SIG-M5 (cell line): ENCODE data around the gene LYST.

ENCODE experiments used
- DNase-seq: peaks from one replicate; lab custom pipeline; 2025; lab: John Stamatoyannopoulos, UW

Gene LYST

DNA sequence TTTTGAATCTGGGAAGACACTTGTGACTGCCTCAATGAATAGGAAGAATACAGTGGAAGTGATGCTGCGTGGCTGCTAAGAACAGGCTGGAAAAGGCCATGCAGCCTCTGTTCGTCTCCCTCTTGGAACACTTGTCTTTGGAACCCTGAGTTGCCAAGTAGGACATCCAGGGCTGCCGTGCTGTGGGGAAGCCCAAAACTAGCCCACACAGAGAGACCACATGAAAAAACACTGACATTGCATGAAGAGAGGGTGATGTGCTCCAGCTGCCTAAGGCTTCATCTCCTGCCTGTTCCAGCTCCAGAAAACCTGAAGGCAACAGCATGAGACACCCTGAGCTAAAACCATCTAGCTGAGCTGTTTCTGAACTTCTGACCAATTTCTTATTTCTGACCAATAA is 156.0 kb downstream of the LYST start:
- DNase-seq = no peak

DNA sequence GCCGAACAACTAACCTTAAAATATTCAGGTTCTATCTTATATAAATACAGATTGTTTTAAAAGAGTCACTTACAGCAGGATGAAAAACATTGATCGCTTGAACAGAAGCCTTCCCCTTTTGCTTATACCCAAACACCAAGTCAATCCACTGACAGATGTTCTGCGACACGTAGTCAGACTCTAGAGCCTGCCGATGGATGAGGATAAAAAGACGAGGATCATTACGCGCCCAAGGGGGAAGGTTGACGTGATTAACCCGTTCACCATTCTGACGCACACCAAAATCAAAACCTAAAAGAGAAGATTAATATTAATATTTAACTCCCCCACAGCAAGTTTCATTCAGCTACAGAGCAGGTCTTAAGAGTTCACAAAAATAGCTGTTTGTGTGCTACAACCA is 157.7 kb downstream of the LYST start:
- DNase-seq = no peak

DNA sequence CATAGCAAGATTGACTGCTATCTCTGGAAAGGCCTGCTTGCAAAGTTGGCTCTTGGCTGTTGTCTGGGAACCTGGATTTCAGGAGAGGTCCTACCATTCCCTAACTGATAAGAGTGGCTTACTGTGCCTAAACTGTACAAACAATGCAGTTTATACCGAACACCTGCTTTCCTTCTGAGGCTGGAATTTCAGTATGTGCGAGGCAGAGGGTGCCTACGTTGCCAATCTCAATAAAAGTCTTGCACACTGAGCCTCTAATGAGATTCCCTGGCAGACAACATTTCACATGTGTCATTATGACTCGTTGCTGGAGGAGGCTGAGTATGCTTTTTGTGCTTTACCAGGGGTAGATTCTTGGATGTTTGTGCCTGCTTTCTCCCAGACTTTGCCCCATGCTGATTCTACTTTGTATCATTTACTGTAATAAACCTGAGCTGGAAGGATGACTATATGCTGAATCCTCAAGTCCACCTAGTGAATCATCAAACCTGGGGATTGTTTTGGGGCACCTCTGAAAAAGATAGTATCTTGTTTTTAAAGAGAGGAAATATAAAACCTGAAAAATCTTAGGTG is 158.2 kb downstream of the LYST start:
- no peak for DNase-seq

DNA sequence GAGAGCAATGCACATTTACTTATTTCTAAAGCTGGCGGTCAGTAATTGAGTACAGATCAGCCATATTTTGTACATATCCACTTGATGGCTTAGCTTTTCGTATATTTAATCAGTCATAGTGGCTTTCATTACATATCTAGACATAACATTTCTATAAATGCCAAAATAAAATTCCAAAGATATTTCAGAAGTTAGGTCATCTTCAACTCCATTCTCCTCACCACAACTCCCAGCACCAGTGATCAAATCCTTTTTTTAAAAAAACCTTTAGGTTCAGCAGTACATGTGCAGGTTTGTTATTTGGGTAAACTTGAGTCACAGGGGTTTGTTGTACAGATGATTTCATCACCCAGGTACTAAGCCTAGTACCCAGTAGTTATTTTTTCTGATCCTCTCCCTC is 163.2 kb downstream of the LYST start:
- no peak for DNase-seq

DNA sequence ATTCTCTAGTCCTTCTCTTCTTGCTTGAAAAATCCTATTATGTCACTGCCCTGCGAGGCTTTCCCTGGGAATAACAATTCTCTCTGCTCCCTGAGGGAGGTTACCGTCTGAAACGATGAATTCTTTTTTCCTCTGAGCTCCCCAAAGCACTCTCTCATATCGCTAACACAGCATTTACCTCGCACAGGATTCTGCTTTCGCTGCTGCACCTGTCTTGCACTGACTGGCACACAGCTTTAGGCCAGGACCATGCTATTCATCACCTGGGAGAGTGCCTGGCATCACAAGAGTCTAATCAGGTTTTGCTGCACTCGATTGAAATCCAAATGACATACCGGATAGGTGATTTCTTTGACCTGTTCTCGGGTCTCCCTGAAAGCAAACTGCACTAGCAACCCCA is 164.3 kb downstream of the LYST start:
- no peak for DNase-seq

DNA sequence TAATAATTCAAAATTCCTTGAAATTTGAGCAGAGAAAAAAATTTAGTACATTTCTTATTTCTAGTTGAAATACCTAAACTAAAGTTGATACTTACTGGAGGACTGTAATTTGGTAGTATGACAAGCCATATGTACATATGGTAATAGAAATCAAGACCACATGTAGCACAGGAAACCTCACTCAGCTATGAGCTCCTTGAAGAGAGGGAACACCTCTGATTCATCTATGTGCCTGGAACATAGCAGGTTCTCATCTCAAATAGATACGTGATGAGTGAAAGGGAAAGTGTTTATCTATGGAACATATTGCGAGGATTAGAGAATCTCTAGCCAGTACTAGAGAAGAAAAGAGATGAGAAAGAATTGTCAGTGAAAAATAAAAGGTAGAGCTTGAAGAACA is 169.2 kb downstream of the LYST start:
- DNase-seq = no peak

DNA sequence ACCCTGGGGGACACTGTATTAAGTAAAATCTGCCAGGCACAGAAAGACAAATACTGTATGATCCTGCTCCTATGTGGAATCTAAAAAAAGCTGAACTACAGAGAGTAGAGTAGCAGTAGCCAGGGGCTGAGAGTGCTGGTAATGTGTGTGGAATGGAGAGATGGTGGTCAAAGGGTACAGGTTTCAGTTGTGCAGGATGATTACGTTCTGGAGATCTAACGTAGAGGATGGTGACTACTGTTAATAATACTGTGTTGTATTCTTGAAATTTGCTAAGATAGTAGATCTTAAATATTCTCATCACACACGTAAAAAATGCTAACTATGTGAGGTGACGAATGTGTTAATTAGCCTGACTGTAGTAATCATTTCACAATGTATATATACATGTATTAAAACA is 177.3 kb downstream of the LYST start:
- DNase-seq = no peak

DNA sequence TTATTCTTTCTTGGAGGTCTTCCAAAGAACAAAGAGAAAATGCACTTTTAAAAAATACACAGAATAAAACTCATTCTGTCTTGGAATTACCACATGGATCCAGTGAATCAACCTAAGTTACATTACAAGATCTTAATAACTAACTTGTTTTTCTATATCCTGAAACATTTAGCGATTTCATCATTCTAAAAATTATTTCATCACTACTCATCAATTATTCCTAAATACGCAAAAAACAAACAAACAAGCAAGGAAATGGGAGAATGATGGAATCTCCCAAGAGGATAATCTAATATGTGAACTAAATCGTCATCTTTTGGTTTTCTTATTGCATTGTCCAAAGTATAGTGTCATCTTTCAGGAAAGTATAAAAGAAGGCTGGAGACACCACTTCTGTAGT is 178.6 kb downstream of the LYST start:
- DNase-seq = no peak

DNA sequence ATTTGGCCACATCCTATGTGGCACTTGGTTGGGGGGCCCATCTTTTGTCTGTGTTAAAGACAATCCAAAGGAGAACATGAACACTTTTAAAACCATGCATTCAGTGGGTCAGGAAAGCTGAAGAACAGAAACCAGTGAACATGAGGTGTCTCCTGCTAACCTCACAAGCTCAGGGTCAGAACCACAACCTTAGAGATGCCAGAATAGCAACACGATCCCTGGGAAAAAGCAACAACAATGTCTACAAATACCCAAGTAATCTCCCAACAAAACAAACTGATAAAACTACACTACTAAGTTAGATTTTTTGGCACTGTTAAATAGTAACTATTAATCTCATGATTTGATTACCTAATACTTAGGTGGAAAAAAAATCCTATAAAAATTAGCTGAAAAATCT is 183.1 kb downstream of the LYST start:
- DNase-seq = no peak

DNA sequence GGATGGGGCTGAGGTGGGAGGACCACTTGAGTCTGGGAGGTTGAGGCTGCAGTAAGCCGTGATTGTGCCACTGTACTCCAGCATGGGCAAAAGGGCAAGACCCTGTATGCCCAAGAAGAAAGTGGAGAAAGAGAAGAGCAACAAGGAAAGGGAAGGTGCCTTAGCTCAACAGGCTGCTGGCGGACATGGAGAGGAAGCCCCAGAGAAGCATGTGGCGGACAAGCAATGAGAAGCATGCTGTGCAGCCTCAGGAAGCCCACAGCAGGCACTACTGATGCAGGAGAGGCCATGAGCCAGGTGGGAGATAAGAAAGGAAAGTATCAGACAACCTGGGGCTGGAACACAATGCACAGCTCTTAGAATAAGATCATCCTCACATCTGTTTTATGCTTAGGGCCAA is 184.5 kb downstream of the LYST start:
- DNase-seq = no peak

DNA sequence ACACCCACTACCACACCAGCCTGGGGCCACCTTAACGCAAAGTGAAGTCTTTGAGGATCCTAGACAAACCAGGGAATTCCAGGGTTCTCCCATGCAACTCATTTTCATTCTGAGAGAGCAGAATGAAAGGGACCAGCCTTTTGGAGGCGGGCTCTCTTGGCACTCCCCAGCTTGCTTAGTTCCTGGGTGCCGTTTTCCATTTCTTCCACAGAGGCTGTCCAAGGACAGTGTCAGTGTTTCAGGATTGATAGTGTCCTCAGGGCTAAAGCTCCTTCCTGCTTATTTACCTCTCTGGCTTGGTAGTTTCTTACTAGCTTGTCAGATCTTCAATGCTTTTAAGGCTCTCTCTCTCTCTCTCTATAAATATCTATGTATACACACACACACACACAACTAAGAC is 187.1 kb downstream of the LYST start:
- no peak for DNase-seq

DNA sequence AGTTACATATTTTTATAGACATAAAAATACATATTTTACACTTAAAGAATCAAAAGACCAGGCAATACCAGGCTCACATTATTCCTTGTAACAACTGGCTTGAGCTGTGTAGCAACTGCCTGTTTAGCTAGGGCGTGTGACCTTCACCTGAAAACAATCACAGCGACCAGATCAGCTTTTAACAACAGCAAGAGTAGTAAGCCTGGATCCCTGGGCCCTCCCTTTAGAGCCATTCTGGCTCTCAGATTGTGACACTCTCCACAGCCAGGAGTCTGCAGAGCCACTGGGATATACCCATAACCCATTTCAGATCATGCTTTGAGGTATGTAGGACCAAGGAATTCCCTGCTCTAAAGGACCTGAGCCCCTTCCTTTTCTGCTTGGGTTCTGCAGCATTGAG is 187.7 kb downstream of the LYST start:
- no peak for DNase-seq

DNA sequence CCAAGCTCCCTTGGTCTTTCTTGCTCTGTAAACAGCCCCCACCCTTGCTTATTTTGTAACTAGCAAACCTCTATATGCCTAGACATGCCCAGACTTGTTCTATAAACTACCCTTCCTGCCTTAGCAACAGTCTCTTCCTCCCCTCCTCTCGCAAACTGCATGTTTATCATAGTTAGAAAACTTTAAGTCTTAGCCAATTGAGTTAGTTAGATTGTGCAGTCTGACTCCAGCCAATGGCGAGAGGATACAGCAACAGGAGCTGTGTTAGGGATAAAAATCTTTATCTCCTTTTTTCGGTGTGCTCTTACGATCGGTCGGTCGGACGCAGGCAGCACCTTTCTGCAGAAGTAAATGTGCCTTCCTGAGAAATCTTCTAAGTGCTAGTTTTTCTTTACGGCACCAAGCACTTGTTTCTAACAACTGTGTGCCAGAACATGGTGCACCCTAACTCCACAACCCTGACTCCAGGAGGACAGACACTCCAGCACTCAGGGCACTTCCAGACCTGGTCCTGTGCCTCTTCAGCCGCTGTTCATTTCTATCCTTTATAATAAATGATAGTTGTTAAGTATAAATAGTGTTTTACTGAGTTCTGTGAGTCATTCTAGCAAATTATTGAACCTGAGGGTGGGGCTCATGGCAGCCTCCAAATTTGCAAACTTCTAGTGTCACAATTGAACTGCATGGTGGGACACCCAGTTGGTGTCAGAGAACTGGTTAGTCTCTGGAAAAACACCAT is 191.4 kb downstream of the LYST start:
- no peak for DNase-seq

DNA sequence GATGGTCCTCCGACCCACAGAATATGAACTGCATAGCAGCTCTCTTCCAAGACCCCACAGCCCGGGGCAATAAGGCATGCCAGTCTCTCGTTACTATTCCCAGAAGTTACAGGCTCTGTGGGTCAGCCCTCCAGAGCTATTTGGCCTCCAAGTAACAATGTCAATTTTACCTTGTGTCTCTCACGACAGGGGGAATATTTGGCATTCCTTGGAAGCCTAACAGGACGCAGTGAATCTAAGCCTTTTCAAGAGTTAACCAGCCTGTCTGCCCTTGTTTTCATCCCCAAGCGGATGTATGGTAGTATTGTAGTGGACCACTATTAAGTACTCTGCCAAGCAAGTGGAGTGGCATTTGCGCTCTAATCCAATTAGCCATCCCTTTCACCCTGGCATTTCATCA is 192.7 kb downstream of the LYST start:
- no peak for DNase-seq

DNA sequence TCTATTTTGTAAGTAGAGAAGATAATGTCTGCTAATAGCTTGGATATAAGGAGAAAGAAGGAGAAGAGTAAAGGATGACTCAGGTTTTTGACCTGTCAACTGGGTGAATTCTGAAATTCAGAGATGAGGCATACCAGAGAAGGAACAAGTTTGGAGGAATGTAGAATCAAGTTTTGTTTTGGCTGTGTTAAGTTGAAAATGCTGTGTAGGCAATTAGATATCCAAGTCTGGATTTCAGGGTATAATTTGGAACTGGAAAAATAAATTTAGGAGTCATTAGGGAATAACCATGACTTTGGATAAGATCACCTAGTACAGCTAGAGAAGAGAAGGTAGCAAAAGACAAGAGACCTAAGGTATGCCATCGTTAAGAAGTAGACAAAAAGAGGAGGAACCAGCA is 194.7 kb downstream of the LYST start:
- DNase-seq = no peak

DNA sequence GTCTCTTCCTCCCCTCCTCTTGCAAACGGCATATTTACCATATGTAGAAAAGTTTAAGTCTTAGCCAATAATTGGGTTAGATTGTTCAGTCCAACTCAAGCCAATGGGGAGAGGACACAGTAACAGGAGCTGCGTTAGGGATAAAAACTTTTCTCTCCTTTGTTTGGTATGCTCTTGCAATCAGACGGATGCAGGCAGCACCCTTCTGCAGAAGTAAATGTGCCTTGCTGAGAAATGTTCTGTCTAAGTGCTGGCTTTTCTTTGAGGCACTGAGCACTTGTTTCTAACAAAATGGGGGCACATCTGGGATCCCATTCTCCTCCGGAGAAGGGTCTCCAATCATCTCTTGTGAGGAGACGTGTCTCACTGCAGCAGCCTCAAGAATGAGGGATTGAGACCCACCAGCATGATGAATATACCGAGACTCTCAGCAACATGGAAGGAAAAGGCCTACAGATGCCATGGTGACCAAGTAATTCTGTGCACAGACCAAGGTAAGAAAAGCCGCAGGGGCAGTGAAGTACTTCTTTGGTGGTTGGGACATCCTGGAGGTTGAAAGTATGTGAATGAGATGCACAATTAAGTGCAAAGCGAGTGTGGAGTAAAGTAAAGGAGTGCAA is 196.4 kb downstream of the LYST start:
- DNase-seq = no peak

DNA sequence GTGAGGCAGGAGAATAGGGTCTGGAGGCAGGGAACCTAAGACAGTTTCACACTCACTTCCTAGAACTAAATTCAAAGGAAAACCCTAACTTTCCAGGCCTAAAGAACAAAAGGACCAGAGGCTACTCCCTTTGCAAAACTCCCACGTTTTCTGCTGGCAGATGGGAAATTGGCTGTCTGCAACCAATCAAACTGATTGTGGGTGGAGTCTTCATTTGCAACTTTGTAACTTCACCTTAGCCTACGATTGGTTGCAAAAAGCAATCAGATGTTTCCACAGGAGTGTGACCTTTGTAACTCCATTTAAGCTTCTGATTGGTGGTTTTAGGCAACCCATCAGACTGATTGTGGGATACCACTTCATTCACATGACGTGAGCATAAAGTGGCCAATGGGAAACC is 197.4 kb downstream of the LYST start:
- DNase-seq = no peak

DNA sequence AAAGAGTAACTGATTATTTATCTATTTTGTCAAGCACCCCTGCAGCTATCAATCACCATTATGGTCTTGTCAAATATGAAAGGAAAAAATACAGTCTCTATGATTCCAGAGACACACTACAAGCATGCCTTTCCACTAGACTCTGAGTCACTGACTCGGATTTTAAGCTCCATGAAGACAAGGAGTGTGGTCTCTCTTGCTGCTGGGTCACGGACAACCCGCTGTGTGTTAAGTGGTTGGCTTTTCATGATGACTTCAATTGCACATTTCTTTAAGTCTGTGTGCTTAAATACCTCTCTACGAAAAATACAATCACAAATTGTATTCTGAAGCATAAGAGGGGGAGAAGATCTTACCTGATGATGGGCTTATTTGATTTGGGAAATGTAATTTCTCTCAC is 203.1 kb downstream of the LYST start:
- no peak for DNase-seq

DNA sequence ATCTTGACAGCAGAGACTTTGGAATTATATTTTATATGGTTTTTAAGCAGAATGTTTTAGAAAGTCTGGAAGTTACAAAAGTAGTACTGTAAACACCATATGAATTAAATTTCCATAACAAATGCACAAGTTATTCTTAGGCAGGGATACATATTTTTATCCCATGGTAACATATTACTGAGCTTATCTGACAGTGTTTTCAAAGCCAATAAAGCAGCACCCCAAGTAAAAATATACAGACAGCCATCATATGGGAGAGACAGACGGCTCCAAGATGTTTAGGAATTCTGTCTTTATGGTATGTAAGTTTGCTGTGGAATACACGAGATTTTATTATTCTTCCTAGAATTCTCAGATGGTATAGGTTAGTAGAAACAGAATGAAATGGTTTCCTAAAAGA is 205.1 kb downstream of the LYST start:
- DNase-seq = no peak

DNA sequence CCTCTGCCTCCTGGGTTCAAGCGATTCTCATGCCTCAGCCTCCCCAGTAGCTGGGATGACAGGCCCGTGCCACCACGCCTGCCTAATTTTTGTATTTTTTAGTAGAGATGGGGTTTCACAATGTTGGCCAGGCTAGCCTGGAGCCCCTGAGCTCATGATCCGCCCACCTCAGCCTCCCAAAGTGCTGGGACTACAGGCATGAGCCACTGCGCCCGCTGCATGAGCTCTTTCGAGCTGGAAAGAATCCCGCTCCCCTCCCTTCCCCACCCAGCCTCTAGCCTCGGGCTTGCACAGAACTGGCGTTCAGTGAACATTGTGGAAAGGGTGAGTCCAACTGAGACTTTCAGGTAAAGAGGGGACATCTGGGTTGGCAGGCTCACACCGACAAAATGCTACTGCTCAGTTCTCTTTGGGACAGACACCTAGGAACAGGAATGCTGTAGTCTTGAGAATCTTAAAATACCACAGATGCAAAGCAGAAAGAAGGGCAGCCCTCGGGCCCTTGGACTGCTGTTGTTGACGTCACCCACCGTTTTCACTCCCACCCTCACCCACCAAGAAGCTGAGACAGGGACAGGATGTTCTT is 207.4 kb downstream of the LYST start:
- DNase-seq = no peak

DNA sequence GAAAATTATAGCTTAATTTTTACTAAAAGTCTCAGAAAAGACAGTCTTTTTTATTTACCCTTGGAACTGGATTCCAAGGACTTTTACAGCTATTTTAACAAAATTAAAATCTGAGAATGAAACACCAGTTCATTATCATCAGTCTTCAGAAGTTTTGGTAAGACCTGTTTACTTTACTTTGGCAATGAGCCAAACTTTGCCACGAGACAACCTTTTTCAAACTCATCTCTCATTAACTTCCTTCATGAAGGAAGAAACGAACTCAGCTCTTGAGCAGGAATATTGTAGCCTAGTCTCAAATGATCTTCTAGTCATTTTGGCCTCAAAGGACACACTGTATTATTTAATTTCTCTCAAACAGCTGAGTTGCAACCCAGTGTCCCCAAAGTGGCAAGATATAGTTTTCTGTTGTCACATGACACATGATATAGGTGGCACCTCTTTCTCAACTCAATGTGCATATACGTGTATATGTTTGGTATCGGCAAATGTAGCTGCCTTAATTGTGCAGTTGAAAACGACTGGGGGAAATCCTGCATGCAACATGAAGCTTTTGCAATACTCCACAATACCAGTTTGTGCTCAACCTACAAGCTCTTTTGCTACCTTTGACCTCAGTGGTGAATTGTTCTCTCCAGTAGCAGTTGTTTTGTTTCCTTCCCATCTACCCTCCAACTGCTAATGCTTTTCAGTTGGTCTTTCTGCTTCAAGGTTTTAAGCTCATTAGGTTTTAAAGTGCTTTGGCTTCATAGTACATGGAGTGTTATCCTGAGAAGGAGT is 208.8 kb downstream of the LYST start:
- no peak for DNase-seq

DNA sequence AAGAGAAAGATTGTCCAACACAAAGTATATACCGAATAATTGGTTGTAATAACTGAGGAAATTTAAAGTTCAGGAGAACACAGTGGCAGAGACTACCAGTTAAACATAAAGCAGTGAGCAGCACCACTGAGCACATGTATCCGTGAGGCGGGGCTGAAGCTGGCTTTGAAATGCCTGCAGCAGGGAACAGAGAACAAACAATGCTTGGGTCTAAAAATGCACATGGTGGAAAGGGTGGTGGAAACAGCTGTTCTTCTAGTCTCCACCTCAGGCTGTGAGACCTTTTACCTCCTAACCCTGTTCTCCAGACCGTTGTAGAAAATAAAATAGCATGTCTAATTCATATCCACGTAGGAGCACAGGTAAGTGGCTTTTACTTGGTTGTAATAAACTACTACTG is 209.4 kb downstream of the LYST start:
- no peak for DNase-seq

DNA sequence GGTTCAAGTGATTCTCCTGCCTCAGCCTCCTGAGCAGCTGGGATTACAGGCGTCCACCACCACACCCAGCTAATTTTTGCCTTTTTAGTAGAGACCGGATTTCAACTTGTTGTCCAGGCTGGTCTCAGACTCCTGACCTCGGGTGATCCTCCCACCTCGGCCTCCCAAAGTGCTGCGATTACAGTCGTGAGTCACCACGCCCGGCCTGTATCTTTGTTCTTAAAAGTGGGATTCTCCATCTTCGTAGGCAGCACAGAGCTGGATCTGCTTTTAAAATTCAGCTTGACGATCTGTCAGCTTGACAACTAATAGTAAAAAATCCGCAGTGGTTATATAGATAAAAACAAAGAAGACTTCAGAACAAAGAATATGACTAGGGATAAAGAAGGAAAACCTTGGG is 214.3 kb downstream of the LYST start:
- no peak for DNase-seq
